ENCODE data around the gene ZDHHC14.
"Not testable (repeated sequence)": the region's sequence is repeated elsewhere in the genome, so short reads cannot be mapped to it uniquely, and the experiment has no call there.

ZDHHC14 gene

DNA sequence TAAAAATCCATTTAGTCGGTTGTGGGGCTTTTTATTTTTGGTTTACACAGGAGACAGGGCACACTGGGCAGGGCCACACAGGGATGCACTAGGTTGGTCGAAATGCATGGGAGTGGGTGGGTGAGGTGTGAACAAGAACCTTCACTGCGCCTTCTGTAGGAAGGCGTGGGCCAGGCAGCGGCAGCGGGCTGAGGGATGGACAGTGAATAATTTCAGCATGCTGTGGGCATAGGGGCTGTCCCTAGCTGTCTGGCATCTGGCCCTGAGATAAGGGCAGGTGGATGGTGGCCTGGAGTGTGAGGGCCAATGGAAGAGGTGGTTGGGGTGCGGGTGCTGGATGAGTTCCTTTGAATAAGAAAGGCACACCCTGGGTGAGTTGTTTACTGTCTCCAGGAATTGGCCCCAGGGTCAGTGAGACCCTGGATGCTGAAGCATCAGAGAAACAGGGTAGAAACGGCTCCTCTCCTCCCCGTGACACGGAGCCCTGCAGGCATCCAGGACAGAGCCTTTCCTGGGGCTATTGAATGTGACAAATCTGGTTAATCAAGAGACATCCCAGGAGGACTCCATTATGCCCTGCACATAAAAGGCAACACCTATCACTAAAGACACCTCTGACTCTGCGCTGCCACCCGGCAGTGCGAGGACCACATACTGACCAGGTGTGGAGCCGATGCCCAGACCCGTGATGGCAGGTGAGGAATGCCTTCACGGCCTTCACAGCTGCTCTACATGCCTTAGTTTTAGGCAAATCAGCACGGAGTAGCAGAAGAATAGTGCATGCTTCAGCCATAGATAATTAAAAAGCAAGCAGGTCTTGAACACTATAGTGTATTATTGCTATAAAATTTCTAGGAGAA is 319.0 kb downstream of the ZDHHC14 start:
- H3K36me3 Mint-ChIP-seq (ENCODE audit: low read depth) = no peaks in the 10 kb centered on the region
- no peak overlapping the region for H3K4me3 Mint-ChIP-seq
- peaks cover 5% of the 10 kb centered on the region for H3K27me3 Mint-ChIP-seq (ENCODE audit: low read depth)
- H3K27ac Mint-ChIP-seq = no peak overlapping the region
- no peaks in the 10 kb centered on the region for H3K4me1 Mint-ChIP-seq (ENCODE audit: low read depth)
- no peaks in the 10 kb centered on the region for H3K9me3 Mint-ChIP-seq

DNA sequence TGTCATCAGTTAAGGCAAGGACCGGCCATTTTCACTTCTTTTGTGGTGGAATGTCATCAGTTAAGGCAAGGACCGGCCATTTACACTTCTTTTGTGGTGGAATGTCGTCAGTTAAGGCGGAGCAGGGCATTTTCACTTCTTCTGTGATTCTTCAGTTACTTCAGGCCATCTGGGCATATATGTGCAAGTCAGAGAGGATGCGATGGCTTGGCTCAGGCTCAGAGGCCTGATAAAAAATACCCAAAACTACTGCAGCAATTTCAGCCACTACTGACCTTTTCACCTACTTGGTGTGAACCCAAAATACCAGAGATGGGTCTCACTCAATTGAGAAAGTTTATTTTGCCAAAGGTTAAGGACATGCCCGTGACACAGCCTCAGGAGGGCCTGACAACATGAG is 325.4 kb downstream of the ZDHHC14 start:
- not testable (repeated sequence) for H3K27me3 Mint-ChIP-seq (ENCODE audit: low read depth); H3K36me3 Mint-ChIP-seq (ENCODE audit: low read depth); H3K4me3 Mint-ChIP-seq; H3K4me1 Mint-ChIP-seq (ENCODE audit: low read depth); H3K9me3 Mint-ChIP-seq; H3K27ac Mint-ChIP-seq

DNA sequence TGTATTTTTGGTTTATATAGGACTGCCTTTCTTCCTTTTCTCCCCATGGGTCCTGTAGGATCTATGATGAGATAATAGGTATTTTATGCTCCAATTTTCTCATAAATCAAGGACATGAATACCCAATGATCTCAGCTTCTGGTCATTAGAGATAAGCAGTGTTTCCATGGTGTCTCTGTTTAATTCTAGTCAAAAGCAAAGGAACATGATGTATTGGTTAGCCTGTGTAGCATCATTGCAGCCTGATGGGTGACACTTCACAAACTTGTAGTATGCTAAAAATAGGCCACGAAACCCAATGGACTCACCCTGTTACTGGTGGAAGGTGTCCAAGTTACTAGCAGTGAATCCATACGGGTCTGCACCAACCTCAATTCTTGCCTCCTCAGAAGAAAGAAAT is 325.9 kb downstream of the ZDHHC14 start:
- no peaks in the 10 kb centered on the region for H3K27me3 Mint-ChIP-seq (ENCODE audit: low read depth)
- no peak overlapping the region for H3K27ac Mint-ChIP-seq
- H3K9me3 Mint-ChIP-seq = no peaks in the 10 kb centered on the region
- H3K4me3 Mint-ChIP-seq = no peak overlapping the region
- H3K4me1 Mint-ChIP-seq (ENCODE audit: low read depth) = no peaks in the 10 kb centered on the region
- H3K36me3 Mint-ChIP-seq (ENCODE audit: low read depth) = no peaks in the 10 kb centered on the region

DNA sequence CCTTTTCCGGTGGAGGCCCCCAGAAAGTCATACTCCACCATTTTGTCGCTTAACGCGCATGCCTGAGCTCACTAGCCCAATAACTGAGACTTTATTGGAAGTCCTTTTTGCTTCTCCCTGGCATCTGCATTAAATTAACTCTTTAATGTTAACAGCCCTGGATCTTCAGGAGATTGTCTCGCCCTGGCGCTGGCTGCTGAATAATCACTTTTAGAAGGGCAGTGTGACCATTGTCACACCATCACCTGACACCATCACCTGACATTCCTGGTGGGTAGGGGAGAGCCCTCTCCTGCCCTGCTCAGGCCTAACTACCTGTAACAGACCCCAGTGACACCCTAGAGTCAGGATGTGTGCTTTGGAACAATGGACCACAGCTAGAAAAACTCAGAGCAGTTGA is 326.6 kb downstream of the ZDHHC14 start:
- no peaks in the 10 kb centered on the region for H3K36me3 Mint-ChIP-seq (ENCODE audit: low read depth)
- no peaks in the 10 kb centered on the region for H3K27me3 Mint-ChIP-seq (ENCODE audit: low read depth)
- H3K4me1 Mint-ChIP-seq (ENCODE audit: low read depth) = no peaks in the 10 kb centered on the region
- no peaks in the 10 kb centered on the region for H3K9me3 Mint-ChIP-seq
- H3K27ac Mint-ChIP-seq = no peak overlapping the region
- no peak overlapping the region for H3K4me3 Mint-ChIP-seq

DNA sequence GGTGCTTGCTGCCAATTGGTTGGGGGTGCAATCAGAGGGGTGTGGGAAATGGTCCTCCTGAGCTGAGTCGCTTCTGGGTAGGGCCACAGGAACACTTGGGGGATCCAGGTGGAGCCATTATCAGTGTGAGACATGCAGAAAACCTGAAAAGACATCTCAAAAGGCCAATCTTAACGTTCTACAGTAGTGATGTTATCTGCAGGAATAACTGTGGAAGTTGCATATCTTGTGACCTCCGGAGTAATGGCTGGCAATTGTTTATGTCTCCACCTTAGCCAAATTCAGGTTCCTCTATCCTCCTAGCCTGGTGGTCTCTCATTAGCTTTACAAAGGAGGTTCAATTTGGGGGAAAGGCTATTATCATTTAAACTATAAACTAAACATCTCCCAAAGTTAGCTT is 327.2 kb downstream of the ZDHHC14 start:
- no peaks in the 10 kb centered on the region for H3K4me1 Mint-ChIP-seq (ENCODE audit: low read depth)
- H3K27ac Mint-ChIP-seq = no peak overlapping the region
- H3K4me3 Mint-ChIP-seq = no peak overlapping the region
- no peaks in the 10 kb centered on the region for H3K36me3 Mint-ChIP-seq (ENCODE audit: low read depth)
- no peaks in the 10 kb centered on the region for H3K27me3 Mint-ChIP-seq (ENCODE audit: low read depth)
- no peaks in the 10 kb centered on the region for H3K9me3 Mint-ChIP-seq

DNA sequence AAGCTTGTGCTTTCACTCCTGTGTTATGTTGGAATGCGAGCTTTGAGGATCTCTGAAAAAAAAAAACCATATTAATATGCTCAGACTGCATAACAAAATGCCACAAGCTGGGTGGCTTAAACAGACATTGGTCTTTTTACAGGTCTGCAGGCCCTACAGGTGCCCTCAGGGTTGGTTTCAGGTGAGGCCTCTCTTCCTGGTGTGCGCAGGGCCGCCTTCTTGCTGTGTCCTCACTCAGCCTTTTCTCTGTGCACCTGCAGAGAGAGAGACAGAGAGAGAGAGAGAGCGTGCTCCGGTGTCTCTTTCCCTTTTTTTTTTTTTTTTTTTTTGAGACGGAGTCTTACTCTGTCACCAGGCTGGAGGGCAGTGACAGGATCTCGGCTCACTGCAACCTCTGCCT is 327.9 kb downstream of the ZDHHC14 start:
- H3K4me3 Mint-ChIP-seq = no peak overlapping the region
- no peaks in the 10 kb centered on the region for H3K9me3 Mint-ChIP-seq
- H3K36me3 Mint-ChIP-seq (ENCODE audit: low read depth) = no peaks in the 10 kb centered on the region
- no peaks in the 10 kb centered on the region for H3K4me1 Mint-ChIP-seq (ENCODE audit: low read depth)
- no peak overlapping the region for H3K27ac Mint-ChIP-seq
- H3K27me3 Mint-ChIP-seq (ENCODE audit: low read depth) = no peaks in the 10 kb centered on the region

DNA sequence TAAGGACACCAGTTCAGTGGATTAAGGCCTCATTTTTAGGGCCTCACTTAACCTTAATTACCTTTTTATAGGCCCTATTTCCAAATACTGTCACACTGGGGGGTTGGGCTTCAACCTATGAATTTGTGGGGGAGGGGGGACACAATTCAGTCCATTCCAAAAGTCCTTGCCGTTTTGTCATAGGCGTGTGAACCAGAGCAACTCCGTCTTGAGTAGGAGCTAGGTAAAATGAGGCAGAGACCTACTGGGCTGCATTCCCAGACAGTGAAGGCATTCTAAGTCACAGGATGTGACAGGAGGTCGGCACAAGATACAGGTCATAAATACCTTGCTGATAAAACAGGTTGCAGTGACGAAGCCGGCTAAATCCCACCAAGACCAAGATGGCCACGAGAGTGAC is 328.6 kb downstream of the ZDHHC14 start:
- Mint-ChIP-seq H3K27me3 (ENCODE audit: low read depth) (no peaks in the 10 kb centered on the region), H3K27ac (no peak overlapping the region), H3K4me1 (ENCODE audit: low read depth) (no peaks in the 10 kb centered on the region), H3K4me3 (no peak overlapping the region), H3K9me3 (no peaks in the 10 kb centered on the region), H3K36me3 (ENCODE audit: low read depth) (no peaks in the 10 kb centered on the region)

DNA sequence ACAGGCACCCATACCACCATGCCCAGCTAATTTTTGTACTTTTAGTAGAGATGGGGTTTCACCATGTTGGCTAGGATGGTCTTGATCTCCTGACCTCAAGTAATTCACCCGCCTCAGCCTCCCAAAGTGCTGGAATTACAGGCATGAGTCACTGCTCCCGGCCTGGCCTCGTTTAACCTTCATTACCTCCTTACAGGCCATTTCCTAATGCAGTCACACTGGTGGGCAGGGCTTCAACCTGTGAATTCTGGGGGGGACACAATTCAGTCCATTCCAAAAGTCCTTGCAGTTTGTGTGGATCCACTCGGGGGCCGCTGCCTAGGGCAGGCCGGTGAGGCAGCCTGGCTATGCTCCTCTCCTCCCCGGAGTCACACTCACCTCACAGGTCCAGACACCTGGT is 329.6 kb downstream of the ZDHHC14 start:
- H3K4me1 Mint-ChIP-seq (ENCODE audit: low read depth) = no peaks in the 10 kb centered on the region
- no peaks in the 10 kb centered on the region for H3K36me3 Mint-ChIP-seq (ENCODE audit: low read depth)
- no peaks in the 10 kb centered on the region for H3K27me3 Mint-ChIP-seq (ENCODE audit: low read depth)
- no peaks in the 10 kb centered on the region for H3K9me3 Mint-ChIP-seq
- H3K27ac Mint-ChIP-seq = no peak overlapping the region
- no peak overlapping the region for H3K4me3 Mint-ChIP-seq

DNA sequence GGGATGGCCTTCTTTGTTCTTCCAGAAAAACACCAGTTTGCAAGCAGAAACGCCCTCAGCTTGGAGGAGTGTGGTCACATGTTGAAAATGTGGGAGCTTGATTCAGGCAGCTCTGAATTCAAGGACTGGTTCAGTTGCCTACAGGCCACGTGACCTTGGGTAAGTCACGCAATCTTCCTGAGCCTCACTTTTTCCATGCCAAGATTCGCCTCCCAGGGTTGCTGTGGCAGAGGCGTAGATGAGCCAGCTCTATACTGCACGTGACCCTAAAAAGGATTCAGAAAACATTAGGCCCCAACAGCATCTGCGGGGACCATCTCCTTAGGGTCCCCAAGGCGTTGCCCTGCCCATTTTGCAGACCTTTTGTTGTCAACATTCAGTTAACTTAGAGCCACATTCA is 330.1 kb downstream of the ZDHHC14 start:
- Mint-ChIP-seq H3K9me3 (no peaks in the 10 kb centered on the region), H3K27ac (no peak overlapping the region), H3K4me1 (ENCODE audit: low read depth) (no peaks in the 10 kb centered on the region), H3K27me3 (ENCODE audit: low read depth) (no peaks in the 10 kb centered on the region), H3K36me3 (ENCODE audit: low read depth) (no peaks in the 10 kb centered on the region), H3K4me3 (no peak overlapping the region)

DNA sequence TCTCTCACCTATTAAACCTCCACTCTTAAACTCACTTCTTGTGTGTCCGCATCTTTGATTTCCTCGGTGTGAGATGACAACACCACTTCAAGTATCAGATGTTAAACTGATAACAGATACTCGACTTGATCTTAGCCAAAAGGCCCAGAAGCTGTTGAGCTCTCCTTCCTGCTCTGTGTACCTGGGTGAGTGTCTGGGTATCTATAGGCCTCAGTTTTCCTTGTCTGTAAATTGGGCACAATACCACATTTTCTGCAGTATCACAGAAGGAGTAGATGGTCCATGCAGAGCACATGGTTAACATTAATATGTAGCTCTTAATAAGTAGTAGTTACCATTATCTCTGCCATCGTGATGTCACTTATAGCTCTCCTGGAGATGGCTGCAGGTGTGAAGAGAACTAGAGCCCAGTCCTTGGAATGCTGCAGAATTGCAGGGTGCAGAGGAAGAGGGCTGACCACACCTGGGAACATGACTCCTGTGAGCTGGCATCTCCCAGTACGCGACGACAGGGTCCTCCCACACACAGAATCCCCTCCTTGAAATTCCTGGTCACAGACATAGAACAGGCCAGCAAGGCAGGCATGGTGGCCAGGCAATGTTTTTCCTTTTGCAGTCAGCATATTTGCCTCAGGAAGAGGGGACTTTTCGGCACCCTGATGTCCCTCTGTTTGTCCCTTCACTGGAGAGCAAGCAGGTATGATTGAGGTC is 331.8 kb downstream of the ZDHHC14 start:
- peaks cover 3% of the 10 kb centered on the region for H3K27me3 Mint-ChIP-seq (ENCODE audit: low read depth)
- no peak overlapping the region for H3K27ac Mint-ChIP-seq
- H3K9me3 Mint-ChIP-seq = no peaks in the 10 kb centered on the region
- H3K4me1 Mint-ChIP-seq (ENCODE audit: low read depth) = no peaks in the 10 kb centered on the region
- H3K36me3 Mint-ChIP-seq (ENCODE audit: low read depth) = no peaks in the 10 kb centered on the region
- H3K4me3 Mint-ChIP-seq = no peak overlapping the region

DNA sequence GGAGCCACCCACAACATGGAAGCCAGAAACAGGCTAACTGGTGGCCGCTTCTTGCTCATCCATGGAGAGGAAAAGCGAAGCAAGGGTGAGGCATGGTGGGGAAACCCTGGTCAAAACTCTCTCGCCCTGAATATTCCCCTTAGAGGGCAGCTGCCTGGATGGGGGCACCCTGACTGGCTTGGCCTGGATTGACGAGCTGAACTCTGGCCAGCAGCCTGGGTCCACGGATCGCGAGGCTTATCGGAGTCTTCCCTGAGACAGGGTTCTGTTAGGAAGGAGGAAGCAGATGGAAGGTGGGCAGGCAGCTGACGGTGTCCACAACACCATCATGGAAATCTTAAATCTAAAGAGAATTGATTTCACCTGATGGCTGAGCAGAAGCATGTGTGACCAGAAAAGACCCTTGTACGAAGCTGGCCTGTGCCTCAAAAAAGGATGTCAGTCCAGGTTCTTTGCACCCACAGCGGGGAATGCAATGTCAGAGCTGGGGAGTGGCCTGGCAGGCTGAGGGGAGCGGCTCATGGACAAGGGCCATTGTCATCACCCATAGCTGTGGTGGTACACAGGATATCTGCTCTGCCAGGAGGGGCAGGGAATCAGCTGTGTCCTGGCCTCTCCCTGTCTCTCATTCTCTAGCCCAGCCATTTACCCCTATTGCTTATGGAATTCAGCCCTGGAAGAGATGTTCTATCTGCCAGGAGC is 332.6 kb downstream of the ZDHHC14 start:
- no peak overlapping the region for H3K27ac Mint-ChIP-seq

DNA sequence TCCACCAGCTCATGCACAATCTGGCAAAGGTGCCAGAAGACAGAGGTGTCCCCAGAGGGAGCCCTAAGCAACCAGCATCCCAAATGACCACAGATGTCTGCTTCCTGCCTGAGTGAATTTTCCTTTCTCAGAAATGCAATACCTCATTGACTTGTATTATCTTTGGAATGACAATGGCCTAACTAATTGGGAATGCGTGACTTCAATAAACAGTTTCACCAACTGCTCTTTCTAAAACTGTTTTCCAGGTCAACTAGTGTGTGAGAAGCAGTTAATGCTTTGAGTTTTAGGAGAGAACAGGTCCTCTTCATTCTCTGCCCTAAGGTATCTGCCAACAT is 333.1 kb downstream of the ZDHHC14 start:
- no peaks in the 10 kb centered on the region for H3K9me3 Mint-ChIP-seq
- H3K27me3 Mint-ChIP-seq (ENCODE audit: low read depth) = peaks cover 3% of the 10 kb centered on the region
- H3K27ac Mint-ChIP-seq = no peak overlapping the region
- H3K4me1 Mint-ChIP-seq (ENCODE audit: low read depth) = no peaks in the 10 kb centered on the region
- no peaks in the 10 kb centered on the region for H3K36me3 Mint-ChIP-seq (ENCODE audit: low read depth)
- no peak overlapping the region for H3K4me3 Mint-ChIP-seq

More for the DNA sequence above, 332.6 kb downstream of the ZDHHC14 start:
- Mint-ChIP-seq H3K36me3 (ENCODE audit: low read depth) (no peaks in the 10 kb centered on the region), H3K4me1 (ENCODE audit: low read depth) (no peaks in the 10 kb centered on the region), H3K27me3 (ENCODE audit: low read depth) (peaks cover 3% of the 10 kb centered on the region), H3K9me3 (no peaks in the 10 kb centered on the region), H3K4me3 (no peak overlapping the region)

DNA sequence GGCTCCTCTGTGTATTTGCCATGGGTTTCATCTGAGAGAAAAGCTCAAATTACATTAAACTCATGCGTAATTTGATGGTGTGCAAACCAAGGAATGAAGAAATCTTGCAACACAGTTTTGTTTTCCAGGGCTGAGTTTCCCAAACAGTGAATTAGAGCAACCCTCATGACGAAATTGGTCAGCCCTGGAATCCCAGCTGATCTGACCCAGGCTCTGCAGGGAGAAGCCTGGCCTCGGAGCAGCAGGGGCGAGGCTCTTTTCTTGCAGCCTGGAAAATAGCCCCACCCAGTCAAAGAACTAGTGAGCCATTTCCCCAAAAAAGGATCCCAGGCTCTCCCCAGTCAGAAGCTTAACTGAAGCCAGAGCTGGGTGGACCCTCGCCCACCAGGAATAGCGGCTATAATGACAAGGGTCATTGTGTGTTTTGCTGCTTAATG is 334.8 kb downstream of the ZDHHC14 start:
- no peak overlapping the region for H3K4me3 Mint-ChIP-seq
- H3K4me1 Mint-ChIP-seq (ENCODE audit: low read depth) = no peaks in the 10 kb centered on the region
- H3K9me3 Mint-ChIP-seq = no peaks in the 10 kb centered on the region
- H3K27me3 Mint-ChIP-seq (ENCODE audit: low read depth) = peaks cover 3% of the 10 kb centered on the region
- H3K36me3 Mint-ChIP-seq (ENCODE audit: low read depth) = no peaks in the 10 kb centered on the region
- H3K27ac Mint-ChIP-seq = no peak overlapping the region

DNA sequence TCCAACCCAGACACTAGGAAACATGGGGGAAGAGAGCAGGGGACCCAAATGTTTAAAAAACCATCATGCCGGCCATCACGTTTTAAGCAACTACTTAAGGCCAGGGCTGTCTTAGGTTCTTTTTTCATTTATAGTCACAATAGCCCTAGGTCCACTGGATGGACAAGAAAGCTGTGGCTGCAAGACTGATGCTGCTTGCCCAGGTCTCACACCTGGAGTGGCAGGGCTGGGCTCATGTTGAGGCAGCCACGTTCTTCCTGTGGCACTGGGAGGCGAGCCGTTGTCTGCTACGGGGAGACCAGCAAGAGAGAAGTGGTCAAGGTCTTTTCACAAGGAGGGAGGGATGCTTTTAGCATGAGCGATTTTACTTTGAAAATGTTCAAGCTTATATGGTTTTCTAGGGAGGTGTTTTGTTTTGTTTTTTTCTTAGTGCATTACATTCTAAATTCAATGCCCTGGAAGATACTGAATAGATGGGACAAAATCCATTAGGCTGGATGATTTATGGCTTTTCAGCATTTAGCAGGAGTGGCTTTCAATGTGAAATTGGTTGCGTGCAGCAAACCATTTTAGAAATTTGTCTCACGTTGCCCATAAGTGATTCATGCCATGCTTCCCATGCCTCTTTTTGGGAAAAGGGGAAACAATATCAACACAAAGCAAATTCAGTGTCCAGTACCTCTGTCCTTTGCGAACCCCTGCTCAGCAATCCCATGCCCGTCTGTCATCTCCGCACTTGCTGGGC is 335.4 kb downstream of the ZDHHC14 start:
- H3K4me1 Mint-ChIP-seq (ENCODE audit: low read depth) = no peaks in the 10 kb centered on the region
- no peaks in the 10 kb centered on the region for H3K9me3 Mint-ChIP-seq
- H3K4me3 Mint-ChIP-seq = no peak overlapping the region
- no peaks in the 10 kb centered on the region for H3K36me3 Mint-ChIP-seq (ENCODE audit: low read depth)
- peaks cover 3% of the 10 kb centered on the region for H3K27me3 Mint-ChIP-seq (ENCODE audit: low read depth)
- H3K27ac Mint-ChIP-seq = no peak overlapping the region
